GM19468 (cell line): ENCODE measurements around the gene MCC.

Experiments used
- ATAC-seq: cut with Tn5 transposase; IDR thresholded peaks from one replicate; pipeline ENCODE4 v1.9.1; 2021; ENCODE audit warnings: mild to moderate bottlenecking, moderate library complexity, moderate number of reproducible peaks; ENCODE audit not compliant: unreplicated experiment; ENCODE audit errors: extremely low read depth

The MCC gene

DNA sequence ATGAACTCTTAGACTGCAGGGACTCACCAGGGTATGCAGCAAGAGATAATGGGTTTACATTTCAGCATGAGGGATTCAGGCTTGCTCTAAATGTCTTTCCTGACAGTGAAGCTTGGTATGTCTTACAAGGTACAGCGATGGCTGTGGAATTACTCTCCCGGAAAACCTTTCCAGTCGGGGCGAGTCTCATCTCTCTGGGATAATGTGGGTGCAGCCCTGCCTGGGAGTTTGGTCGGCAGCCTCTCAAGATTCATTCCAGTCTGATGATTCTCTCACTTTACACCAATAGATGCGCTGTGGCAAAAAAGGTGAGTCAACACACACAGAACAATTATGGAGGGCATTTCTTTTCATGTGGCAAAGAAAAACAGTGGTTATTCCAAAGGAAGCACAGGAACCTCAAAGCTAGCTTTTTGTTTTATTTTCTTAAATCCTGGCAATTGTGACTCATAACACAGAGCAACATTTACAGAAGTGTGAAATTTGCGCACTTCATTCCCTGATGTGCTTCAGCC, 321.3 kb downstream of the MCC start:
- ATAC-seq = no peak

DNA sequence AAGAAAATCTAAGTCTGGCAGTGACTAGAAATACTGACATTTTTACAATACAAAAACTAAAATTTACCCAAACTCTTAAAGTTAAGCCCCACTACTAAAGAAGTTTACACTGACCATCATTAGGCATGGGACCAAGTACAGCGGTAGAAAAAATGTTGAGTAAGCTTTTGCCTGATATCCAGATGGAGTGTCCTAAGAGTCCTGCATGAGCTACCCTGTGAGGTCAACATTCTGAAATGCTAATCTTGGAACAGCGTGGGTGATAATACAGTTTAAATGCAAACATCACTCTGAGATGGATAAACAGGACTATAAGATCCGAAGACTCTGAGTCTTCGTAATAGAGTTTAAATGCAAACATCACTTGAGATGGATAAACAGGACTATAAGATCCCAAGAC, 322.0 kb downstream of the MCC start:
- no peak for ATAC-seq

DNA sequence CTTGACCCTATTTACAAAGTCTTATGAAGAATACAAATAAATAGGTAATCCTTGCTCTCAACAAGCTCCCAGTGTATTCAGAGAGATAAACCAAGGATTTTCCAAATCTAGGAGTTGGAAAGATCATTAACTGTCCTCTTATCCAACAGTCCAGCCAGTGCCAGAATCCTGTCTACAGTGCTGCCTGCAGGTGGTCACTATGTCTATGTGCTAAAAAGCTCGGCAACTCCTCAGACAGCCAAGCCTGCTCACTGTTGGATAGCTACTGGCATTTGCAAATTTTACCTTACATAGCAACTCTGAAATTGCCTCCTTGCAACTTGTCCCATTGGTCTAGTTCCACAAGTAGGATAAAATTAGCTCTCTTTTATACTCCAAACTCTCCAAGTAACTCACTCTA, 324.2 kb downstream of the MCC start:
- no peak for ATAC-seq

DNA sequence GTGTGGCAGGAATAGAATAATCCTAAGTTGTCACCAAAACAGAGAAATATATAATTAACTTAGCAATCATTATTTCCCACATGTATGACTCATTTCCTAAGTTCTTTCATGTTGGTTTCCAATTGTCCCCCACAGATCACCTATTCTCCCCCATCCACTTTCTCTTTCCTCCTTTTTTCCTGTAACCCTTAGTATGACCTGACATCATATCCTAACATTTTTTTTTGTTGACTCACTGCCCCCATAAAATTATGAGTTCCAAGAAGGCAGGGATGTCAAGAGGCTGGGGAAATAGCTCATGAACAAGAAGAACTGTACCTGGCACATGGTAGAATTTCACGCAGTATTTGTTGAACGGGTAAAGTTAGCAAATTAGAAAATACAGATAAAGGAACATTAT, 324.9 kb downstream of the MCC start:
- ATAC-seq = no peak

DNA sequence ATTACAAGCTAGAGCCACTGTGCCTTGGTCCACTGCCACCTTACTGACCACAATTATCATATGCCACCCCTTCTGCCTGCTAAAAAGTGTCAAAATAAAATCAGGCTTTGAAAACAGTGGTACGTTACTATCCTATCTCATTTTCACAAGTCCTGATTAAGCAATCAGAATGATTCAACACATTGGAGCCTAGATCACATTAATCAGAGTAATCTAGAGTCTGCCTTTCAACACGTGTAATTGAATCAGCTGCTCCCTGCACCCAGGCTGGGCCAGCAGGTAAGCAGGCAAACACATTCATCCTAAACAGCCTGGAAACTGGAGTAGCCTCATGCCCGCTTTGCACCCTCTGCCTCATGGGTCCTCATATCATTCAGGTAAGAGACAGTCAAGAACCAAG, 325.5 kb downstream of the MCC start:
- ATAC-seq = no peak

DNA sequence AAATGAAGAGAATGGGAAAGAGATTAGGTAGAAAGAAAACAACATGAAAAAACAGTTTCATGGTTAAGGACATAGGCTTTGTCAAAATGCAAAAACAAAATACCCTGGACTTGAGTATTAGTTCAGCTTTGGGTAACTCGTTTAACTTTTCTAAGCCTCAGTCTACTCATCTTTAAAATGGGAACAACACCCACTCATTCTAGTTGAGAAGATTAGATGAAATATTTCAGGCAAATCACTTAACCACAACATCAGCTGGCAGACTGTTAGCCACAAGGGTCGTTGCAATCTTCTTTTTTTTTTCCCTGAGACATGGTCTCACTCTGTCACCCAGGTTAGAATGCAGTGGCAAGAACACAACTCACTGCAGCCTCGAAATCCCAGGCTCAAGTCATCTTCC, 326.0 kb downstream of the MCC start:
- no peak for ATAC-seq

DNA sequence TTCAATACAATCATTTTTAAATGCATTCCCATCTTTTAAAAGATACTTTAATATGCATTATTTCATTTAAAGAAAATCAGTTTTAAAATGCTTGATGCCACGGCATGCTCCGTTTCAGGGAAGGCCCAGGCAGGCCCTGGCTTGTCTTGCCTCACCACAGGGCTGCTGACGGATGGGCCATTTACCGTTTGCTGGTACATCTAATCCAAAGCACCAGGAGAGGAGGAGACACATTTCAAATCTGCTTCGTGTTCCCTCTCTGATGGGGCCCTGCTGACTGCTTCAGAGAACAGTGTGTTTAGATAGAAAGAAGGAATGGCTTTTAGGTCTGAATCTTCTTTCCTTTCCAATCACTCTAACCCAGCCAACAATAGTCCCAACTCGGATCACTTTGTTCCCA, 326.4 kb downstream of the MCC start:
- ATAC-seq = no peak

DNA sequence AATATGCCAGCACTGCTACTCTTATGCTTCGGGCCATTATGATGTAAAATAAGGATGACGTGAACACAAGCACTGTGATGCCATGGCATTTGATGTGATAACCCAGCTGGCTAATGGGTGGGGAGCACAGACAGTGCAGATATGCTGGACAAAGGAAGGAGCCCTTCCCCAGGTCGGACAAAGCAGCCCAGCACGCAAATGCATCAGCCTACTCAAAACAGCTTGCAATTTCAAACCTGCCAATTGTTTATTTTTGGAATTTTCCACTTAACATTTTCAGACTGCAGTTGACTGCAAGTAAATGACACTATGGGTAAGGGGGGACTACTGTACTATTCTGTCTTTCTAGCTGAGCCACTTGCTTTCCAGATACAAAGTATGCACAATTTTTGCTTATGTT, 330.4 kb downstream of the MCC start:
- ATAC-seq = no peak

DNA sequence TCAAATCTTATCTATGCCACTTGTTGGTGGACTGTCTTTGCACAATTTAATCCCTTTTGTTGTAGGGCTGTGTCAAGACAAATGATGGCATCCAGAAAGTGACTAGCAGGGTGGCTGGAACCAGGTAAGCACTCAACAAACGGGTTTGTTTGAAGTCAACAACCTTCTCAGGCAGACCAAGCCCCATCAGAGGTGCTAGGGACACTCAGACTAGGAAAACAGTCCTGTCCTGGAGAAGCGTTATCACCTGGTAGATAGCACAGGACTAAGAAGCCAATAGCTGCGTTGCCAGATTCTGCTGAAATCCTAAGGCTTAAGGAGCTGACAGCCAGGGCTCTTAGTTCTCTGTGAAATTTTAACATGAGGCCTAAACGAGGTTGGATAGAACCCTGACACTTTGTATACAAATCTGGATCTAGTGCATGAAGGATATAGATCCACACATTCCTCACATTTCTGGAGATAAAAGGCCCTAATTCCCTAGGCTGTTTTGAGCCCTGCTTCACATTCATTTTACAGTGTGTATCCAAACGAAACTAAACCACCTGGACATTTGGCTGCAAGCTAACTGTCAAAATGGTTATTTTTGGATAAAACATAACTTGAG, 331.9 kb downstream of the MCC start:
- no peak for ATAC-seq

DNA sequence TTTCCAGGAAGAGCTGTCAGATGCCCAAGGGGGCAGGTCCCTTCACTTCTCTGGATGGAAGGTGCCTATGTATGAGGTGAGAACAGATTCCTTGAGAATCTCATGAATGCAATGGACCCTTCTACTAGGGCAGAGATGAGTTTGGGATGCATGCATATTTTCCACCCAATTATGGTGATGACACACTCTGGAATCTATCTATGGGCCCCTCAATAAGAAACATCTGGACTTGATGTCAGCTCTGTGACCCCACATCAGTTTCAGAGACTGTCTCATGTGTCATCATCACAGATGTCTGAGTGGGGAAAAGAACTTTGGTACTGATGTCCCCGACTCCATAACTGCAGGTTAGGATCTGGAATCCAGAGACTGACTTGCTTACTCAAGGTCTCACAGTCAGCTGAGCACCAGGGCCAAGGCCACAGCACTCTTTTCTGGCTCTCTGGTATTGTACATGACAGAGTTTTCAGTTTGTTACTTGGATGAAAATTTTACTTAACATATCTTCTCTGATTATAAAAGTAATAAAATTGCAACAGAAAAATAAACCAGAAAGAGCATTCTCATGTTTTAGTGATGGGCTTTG, 334.6 kb downstream of the MCC start:
- ATAC-seq = no peak

DNA sequence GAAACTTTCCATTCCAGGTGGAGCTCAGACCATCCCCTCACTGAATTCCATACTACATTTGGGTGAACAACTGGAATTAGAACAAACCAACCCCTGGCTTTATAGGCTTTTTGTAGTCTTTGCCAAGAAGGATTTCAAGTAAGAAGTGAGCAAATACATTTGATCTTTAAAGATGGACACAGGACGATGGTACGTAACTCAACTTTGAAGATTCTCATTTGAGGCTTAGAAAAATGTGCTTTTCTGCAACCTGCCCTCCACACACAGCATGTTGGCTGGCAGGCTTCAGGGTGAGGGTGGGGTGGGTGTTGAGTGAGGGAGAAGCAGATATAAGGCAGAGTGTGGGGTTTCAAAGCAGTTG, 335.9 kb downstream of the MCC start:
- ATAC-seq = no peak

DNA sequence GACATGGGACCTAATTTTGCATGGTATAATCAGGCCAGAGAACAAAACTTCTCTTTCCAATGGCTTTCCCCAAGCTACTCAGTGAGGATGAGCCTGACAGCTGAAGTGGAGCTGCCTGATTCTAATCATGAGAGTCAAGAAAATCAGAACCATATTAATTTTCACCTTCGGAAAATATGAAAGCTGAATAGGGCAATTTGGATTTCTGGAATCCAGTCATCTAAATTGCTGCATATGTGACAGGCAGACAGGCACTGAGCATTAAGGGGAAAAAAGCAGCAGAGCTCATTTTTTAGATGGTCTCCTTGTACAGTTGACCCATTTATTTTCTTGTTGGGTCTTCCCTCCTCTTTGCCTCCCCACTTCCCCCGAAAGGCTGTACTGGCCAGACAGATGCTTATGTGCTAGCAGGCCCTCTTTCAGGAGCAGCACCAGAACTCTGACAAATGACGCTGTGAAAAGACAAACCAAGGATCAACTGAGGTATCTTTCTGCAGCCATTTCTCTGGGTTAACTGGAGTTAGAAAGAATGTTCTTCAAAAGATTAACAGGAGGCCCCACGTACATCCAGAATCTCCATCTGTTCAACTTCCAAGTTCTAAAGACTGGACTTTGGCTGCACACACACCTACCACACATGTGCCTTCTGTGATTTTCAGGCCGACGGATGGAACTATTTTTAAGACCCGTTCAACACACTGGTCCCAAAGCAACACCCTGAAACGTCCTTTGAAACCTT, 336.4 kb downstream of the MCC start:
- ATAC-seq = no peak

DNA sequence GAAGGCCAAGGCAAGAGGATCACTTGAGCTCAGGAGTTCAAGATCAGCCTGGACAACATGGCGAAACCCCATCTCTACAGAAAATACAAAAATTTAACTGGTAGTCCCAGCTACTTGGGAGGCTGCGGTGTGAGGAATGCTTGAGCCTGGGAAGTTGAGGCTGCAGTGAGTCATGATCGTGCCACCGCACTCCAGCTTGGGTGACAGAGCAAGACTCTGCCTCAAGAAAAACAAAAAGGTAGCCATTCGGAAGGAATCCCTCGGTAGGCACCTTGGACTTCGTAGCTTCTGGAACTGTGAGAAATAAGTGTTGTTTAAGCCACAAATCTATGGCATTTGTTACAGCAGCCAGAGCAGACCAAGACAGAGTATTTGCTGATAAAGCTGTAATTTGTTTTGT, 337.4 kb downstream of the MCC start:
- ATAC-seq = no peak

DNA sequence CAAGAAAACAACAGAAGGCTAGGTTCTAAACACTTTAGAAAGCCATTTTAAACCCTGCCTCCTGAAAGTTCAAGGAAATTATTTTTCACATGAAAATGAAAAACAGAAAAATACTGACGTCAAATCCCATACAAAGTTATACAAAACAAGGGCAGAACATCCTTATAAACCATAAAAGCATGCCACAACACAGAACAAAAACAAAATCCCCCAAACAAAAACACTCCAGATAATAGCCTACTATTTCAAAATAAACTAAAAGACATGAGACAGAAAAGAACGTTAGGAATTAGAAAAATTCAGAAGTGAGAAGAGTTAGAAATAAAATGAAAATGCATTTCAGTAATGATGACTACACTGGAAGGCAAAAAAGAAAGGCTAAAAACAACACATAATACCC, 338.0 kb downstream of the MCC start:
- ATAC-seq = no peak

DNA sequence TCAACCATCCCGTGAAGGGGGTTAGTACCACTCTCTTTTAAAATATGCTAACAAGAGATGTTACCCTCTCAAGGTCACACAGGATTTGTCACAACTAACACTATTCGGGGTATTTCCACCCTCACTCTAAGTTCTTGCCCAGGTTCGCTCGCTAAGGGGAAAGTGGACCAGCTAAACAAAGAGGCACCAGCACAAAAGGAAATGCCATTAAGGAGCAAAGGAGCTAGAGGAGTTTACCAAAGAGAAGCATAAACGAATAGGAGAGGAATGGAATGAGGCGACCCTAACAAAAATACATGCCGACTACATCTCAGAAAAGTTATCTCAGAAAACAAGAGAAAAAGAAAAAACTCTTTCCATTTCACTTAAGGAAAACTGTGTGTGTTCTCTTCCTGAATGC, 340.7 kb downstream of the MCC start:
- ATAC-seq = no peak

DNA sequence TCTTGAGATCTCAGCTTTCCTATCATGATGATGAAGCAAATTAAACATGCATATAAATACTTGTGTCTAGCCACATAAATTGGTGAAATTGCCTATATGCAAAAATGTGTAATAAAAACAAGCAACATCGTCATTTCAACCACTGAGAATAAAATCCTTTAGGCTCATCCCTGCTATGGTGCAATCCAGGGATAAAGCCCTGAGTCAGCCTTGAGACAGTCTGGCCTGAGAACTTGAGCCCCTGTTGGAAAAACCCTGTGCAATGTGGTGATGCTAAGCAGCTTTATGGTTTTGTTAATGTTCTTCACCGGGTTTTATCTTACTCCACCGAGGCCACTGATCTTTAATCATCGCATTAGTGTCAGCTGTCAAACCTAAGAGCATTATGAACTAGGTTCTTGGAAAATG, 341.1 kb downstream of the MCC start:
- ATAC-seq = no peak

DNA sequence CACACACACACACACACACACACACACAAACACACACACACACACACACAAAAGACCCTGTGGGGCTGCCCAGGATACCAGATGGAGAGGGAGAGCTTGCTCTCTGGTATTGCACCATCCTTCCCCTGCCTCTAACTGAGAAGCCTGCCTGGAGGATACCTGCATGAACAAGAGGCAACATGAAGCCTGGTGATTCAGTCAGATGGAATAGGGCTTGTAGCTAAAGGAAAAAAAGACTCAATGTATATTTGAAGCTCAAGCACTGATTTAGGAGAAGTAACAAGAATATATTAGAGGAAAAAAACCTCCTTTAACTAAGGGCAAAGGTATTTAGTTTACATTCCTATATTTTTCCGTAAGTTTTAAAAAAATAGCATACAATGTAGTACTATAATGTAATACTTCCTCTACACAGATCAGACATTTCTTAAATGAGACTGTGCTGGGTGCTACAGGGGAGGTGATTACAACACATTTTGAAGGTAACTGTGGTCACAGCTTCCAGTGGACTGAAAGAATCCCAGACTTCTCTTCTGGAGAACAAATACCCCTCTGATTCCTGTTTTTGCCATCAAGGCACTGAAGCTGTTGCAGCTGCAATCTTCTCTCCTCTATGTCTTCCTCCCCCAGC, 342.4 kb downstream of the MCC start:
- no peak for ATAC-seq

DNA sequence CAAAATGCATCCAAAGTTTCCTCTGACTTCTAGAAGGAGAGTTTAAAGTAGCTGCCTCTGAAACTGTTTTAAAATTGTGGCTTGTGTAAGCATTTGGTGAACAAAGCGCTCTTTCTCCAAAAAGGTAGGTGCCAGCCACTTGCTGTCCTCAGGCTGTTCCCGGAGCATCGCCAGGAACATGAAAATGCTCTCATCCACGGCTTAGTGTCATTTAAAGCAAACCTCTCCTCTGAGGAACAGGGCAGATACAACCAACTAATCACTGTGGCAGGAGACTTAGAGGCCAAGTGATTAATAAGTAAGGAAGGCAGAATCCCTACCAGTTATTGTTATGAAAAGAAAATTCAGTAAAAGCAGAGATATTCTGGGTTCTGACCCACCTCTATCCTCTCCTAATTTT, 346.1 kb downstream of the MCC start:
- ATAC-seq = no peak

DNA sequence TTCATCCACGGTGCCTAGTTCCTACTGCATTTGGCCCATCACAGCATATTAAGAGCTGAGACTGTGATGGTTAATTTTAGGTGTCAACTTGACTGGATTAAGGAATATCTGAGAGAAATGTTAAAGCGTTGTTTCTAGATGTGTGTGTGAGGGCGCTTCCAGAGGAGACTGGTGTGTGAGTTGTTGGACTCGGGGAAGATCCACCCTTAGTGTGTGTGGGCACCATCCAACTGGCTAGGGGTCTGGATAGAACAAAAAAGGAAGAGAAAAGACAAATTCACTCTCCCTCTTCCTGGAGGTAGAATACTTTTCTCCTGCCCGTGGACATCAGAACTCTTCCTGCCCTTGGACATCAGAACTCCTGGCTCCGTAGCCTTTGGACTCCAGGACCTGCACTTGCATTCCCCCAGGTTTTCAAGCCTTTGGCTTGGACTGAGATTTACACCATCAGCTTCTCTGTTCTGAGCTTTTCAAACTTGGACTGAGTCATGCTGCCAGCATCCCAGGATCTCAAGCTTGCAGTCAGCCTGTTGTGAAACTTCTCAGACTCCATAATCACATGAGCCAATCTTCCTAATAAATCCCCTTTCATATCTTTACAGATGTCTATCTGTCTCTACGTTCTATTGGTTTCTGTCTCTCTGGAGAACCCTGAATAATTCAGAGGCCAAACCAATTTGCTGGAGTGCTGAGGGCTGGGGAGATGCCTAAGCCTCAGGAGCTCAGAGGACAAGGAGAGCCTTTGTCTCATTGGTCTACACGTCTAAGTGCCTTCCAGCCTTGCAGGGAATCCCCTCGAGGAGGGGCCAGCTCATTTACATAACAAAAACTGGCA, 347.2 kb downstream of the MCC start:
- ATAC-seq = no peak

DNA sequence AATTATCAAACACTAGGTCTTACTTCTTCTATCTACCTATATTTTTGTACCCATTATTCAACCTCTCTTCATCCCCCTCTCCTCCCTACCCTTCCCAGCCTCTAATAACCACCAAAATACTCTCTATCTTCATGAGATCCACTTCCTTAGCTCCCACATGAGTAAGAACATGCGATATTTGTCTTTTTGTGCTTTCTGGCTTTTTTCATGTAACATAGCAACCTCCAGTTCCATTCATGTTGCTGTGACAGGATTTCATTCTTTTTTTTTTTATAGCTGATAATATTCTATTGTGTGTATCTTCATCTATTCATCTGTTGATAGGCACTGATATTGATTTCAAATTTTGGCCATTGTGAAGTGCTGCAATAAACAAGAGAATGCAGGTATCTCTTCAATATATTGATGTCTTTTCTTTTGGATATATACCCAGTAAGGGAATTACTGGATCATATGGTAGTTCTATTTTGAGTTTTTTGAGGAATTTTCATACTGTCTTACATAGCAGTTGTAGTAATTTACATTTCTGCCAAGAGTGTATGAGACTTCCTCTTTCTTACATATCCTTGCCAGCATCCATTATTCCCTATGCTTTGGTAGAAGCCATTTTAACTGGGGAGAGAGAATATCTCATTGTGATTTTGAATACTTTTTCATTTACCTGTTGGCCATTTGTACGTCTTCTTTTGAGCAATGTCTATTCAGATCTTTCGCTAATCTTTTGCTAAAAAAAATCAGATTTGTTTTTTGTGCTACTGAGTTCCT, 354.9 kb downstream of the MCC start:
- no peak for ATAC-seq
